Measurements from ENCODE around the gene CHAD.

CHAD gene, protein sequence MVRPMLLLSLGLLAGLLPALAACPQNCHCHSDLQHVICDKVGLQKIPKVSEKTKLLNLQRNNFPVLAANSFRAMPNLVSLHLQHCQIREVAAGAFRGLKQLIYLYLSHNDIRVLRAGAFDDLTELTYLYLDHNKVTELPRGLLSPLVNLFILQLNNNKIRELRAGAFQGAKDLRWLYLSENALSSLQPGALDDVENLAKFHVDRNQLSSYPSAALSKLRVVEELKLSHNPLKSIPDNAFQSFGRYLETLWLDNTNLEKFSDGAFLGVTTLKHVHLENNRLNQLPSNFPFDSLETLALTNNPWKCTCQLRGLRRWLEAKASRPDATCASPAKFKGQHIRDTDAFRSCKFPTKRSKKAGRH
- total RNA-seq, result 0 to 0.04 reads per million in 2 donors

GRCh38 chr17:50468304-50469207 is at the start of gene CHAD:
Gene CHAD, minus strand, starts transcription at chr17:50468880. Its CDS starts 67 bp downstream, at chr17:50468813.
- DNase-seq, result no peak

- DNase-seq, result no peak
These were observed 49.1 kb upstream of the CHAD start for GRCh38 chr17:50517504-50518383.

DNA sequence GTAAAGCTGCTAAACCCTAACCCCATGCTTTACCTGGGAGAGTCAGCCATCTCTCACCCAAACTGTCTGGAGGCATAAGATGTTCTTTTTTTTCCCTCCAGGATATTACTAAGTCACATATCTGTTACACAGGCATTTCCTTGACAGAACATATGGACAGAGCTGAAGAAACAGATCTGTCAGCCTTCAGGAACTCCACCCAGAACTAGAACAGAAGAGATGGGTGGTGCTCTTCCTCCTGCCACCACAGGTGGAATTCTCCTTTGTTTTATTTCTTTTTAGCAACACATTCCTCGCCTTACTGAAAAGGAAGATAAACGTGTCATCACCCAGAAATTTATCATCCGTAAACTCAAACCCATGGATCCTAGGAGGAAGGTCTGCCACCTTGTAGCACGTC is 48.3 kb upstream of the CHAD start:
- DNase-seq, result no peak

- no peak for DNase-seq
These were observed 46.4 kb upstream of the CHAD start for GRCh38 chr17:50514936-50515702.

- DNase-seq, result no peak
These were observed 45.7 kb upstream of the CHAD start for GRCh38 chr17:50514388-50514787.

GRCh38 chr17:50513495-50513894 is 44.8 kb upstream of the CHAD start:
- no peak for DNase-seq

DNA sequence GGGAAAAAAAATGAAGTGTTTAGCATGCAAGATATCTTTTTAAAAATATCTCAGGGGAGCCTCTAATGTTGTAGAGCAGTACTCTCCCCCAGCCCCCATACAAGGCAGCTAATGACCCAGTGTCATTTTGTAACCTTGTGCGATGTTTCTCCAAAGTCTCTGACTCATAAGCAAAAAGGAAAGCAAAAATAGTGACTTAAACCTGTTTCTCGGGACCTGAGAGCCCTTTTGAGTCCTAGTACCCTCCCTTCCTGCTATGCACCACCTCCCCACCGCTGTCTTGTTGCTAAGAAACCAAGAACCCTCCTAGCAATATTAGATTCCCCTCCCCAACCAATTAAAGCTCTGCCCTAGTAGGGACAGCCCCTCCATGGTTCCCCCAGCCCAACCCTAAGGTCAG is 42.4 kb upstream of the CHAD start:
- DNase-seq, result no peak

DNA sequence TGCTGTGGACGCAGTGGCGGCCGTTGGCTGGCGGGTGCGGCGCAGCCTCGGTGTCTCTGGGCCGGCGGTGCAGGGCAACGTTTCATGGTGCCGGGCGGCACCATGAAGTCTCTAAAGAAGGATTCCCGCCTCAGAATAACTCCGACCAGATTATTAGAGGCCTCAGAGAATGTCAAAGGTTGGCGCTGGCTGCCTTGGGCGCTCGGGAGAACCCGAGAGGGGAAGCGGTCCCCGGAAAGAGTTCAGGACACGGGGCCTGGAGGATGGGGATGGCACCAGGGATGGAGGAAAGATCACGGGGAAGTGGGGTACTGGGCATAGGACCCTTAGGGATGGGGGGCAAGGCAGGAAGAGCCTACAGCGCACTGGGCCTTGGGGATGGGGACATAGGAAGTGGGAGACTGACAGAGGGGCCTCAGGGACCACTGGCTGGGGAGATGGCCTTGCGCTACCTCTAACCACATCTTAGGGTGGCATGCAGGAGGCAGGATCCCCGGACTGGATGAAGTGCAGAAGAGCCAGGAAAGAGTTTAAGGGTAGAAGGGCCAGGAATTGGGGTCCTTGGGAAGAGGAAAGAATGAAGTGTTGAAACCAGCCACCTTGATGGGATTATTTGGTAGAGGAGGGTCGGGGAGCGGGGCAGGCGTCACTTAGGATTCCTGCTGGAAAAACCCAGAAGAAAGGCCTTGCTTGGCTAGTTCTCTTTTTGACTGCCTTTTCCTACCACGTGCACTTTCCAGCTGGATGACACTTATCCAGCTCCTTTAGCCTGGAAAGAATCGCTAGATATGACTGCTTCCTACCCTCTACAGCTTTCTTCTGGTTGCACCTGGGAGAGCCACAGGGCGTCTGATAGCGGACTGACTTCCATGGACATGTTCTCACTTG is 40.1 kb upstream of the CHAD start:
- no peak for DNase-seq

GRCh38 chr17:50507871-50508572 is 39.3 kb upstream of the CHAD start, which contains the start of gene MYCBPAP:
Gene MYCBPAP, plus strand, starts transcription at chr17:50508439. Its CDS starts 236 bp downstream, at chr17:50508675.
- DNase-seq, result peak; percentile 85

GRCh38 chr17:50506298-50506697 is 37.6 kb upstream of the CHAD start:
- no peak for DNase-seq

DNA sequence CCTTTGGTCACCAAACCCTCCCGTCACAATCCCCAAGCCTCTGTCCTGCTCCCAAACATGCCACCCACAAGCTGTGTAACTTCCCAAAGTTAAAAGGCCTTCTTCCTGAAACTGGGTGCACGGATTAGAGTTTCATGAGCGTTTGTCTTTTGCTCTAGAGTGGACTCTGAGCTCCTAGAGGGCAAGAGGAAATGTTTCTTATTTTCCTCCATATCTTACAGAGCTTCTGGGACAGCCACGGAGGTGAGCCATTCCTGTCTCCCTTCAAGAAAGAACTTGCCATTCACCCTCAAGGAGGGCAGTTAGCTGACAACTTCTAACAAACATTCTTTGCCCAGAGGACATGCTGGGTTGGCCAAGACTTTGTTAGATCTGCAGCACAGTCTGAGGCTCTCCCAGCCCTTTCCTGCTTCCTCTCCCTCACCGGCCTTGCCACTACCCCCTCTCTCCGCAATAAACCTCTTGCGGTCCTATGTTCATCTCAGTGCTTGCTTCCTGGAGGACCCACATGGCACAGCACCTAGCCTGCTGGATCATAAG is 37.0 kb upstream of the CHAD start:
- DNase-seq, result no peak

GRCh38 chr17:50502301-50502990 is 33.8 kb upstream of the CHAD start:
- no peak for DNase-seq

DNA sequence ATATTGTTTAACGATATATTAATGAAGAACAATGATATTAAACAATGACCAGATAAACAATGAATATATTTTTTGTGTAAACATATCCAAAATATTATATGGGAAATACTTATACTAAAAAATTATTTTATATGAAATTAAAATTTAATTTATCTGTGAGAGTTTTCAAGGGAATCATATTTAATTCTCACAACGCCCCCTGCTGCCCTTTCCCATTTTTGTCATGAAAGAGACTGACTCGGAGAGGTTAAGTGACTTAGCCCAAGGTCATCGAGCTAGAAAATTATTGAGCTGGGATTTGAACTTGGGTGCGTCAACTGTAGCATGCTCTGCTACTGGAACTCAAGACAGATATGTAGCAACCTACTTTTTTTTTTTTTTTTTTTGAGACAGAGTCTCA is 32.4 kb upstream of the CHAD start:
- no peak for DNase-seq

- DNase-seq, result no peak
These were observed 31.0 kb upstream of the CHAD start for GRCh38 chr17:50499721-50500120.

GRCh38 chr17:50499270-50499669 is 30.6 kb upstream of the CHAD start:
- DNase-seq, result no peak

- DNase-seq, result no peak
These were observed 29.6 kb upstream of the CHAD start for GRCh38 chr17:50498021-50498874.

- DNase-seq, result no peak
These were observed 27.2 kb upstream of the CHAD start for GRCh38 chr17:50495918-50496317.

- DNase-seq, result no peak
These were observed 26.6 kb upstream of the CHAD start for GRCh38 chr17:50495217-50495823.
